HG03558 (cell line): ENCODE results near the gene RTKN2.
A peak's percentile ranks its signal among the peaks of the same experiment; 100 is the strongest.

Experiments used
- ATAC-seq: cut with Tn5 transposase; IDR thresholded peaks from one replicate; pipeline ENCODE4 v1.9.1; 2021; ENCODE audit warnings: moderate number of reproducible peaks; ENCODE audit not compliant: unreplicated experiment; ENCODE audit errors: extremely low read depth

RTKN2 gene

DNA sequence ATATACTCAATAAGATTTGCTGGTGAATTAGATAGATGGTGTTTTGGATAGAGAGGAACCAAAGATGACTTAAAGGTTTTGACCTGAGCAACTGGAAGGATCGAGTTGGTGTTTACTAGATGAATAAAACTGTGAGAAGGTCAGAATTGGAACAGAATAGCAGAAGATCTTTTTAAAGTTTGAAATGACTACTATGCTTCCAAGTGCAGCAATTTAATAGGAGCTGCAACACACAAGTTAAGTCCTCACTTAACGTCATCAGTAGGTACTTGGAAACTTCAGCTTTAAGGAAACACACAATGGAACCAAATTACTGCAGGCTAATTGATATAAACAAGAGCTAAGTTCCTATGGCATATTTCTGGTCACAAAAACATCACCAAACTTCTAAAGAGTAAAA, 86.5 kb downstream of the RTKN2 start:
- no peak for ATAC-seq

DNA sequence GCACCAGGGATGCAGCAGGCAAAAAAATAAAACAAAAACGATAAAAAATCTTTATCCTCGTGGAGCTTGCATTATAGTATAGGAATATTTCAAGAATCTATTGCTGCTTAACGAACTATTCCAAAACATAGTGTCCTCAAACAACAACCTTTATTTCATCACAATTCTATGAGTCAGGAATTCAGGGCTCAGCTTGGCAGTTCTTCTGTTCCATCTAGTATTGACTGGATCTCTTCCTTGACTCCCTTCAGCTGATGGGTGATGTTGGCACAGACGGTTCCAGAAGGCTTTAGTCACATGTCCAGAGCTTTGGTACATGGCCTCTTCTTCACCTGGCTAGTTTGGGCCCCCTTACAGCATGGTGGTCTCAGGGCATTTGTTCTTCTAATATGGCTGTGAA, 88.0 kb downstream of the RTKN2 start:
- ATAC-seq: no peak

DNA sequence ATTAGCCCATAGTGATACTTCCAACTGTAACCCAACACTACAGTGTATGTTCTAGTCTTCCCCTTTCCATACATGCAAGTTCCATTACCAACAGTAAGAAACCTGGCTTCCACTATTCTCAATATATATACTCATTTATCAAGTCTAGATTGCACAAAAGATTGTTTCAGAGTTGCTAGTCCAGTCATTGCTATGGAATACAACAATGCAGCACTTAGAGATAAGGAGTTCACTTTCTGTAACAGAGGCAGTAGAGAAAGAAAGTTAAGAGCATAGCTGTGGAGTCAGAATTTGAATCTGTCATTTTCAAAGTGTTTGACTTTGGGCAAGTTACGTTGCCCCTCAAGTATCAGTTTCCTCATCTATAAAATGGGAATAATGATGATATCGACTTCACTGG, 90.1 kb downstream of the RTKN2 start:
- no peak for ATAC-seq

DNA sequence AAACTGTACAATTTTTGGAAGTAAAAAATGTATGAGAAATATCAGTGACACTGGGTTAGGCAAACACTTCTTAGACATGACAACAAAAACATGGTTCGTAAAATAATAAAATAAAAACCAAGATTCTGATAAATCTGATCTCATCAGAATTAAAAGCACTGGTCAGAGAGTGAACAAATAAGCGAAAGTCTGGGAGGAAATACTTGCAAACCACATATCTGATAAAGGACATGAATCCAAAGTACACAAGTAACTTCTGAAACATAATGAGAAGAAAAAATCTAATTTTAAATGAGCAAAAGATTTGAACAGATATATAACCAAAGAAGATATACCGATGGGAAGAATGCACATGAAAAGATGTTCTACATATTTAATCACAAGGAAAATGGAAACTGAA, 91.5 kb downstream of the RTKN2 start:
- no peak for ATAC-seq

DNA sequence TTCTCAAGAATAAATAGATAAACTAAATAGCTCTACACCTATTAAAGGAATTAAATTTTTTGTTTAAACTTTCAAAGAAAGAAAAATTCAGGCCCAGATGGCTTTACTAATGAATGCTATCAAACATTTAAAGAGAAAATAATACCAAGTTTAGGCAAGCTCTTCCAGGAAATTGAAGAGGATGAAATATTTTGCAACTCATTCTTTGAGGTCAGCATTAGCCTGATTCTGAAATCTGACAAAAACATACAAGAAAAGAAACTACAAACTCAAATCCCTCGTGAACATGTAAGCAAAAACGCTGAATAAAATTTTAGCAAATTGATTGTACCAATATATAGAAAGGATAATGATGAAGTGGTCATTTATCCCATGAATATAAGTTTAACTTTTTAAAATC, 93.4 kb downstream of the RTKN2 start:
- ATAC-seq: no peak

DNA sequence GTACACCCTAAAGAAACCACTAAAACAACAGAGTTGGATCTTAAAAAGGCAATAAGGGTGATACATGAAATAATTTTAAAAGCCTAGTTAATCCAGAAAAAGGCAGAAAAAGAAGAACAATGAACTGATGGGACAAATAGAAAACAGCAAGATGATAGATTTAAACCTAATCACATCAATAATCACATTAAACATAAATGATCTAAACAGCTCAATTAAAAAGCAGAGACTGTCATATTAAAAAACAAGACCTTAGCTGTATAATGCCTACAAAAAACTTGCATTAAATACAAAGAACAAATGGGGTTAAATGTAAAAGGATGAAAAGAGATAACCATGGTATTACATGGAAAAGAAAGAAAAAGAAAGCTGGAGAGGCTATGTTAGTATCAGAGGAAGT, 96.2 kb downstream of the RTKN2 start:
- ATAC-seq: no peak

DNA sequence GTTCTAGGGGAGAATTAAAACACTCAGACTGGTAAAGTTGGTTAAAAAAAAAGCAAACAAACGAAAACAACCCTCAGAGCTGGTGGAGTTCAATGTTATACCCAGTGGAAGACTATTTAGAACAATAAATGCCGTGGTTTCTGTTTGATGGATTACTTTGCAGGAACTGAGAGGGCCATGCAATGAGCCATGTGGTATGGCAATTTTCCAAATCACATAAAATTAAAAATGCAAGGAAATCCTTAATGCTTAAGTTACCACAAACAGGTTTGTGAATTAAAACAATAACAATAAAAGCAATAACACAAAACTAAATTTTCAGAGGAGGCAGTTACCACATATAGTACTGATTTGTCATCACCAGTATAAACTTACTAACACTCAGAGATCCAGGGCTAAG, 96.9 kb downstream of the RTKN2 start:
- no peak for ATAC-seq

DNA sequence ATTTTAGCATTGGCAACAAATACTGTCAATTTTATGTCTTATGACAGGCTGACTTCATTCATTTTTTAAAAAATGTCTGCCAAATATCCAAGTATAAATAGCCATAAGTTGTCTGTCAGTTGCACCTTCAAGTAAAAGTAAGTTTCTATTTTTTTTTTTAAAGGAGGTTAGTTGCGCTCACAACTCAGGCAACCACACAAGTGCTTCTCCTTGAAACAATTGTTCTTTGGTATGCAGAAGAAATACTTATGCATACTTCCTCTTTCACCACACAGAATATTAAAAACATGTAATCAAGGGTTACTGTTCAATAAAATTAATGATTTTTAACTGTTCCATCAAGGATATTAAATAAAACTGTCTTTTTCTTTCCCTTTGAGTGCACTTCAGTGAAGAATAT, 97.9 kb downstream of the RTKN2 start:
- ATAC-seq: no peak

DNA sequence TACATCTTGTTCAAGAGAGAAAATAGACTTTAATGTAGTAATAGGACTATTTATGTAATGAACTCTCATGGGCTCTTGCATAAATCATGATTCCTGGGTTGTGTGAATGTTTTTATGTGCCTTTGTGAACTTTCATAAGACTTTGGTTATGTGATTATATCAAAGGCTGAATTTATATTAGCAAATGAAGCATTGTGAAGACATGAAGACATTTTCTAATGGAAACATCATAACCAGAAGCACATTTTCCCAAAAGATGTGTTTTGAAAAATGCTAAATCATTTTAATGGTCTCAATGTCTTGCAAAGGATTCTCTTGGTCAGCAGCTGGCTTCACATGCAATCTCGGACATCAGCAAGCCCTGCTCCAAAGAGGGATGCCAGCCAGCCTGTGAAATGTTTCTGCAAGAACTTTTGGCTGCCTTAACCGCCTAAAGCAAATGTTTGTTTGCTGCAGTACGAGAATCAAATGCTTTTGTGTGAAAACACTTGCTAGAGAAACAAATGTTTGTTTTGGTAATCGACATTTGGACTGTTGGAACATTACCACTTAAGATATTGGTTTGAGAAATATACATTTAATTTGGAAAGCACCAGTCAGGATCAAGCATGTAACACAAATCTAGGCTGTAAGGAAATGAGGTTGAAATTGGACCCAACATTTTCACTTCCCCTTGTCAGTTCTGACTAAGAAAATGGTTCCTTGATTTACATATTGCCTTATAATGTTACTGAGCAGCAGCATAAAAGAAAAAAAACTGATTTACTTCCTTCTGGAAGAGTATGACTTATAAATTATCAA, 102.1 kb downstream of the RTKN2 start:
- ATAC-seq: peak; percentile 91

DNA sequence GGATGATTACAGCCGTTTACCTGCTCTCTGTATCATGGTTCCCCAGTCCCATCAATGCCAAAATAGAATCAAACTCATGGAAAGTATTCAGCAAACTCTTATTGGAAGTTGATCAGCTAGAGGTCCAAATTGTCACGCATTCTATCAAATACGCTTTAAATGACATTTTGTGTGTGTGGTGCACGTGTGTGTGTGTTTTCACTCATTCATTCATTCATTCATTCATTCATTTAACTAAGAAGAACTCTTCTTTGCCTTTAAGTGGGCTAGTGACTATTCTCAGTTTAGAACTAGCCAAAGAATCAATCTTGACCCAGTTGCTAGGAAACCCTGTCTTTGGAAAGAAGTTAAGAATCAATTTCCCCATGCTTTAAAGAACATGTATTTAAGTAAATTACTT, 102.8 kb downstream of the RTKN2 start:
- no peak for ATAC-seq

DNA sequence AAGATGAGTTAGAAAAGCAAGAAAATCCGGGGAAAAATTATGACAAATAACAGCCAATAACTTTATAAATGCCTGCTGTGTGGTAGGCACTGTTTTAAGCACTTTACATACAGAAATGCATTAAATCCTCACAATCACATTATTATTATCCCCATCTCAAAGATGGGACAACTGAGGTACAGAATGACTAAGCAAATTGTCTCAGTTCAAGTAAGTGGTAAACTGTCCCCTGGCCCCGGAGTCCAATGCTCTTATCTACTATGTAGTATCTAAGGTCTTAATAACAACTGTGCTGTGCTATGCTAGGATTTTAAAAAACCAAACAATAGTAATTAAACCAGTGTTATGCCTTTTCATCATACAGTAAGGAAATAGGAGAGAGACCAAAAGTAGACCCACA, 105.6 kb downstream of the RTKN2 start:
- ATAC-seq: no peak

DNA sequence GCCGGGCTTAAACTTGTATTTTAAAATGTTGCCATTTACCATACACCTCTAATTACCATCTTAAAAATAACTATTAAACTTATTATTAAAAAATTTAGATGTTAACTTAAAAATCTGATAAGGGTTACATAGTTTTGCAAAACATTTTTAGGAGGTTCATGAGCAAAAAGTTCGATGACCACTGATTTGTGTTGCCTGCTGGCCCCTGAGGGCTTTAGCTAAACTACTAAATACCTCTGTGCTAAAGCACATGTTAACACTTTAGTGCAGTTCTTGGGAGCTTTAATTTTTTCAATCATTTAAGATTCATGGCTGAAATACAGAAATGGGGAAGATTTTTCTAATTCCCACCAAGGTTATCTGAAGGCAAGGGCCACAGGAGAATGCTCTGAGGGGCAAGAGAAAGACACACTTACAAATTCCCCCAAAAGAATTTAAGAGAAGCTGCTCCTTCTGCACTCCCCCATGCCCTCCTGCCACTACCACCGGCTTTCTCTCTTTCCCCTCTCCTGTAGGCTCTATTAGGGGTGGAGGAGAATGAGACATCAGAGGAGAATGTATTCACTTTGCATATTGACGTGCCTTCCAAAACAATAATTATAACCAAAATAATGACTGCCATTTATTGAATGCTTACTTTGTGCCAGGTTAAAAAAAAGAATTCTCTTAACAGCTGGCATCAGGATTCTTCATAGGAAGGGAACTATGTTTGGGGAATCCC, 106.2 kb downstream of the RTKN2 start:
- no peak for ATAC-seq

DNA sequence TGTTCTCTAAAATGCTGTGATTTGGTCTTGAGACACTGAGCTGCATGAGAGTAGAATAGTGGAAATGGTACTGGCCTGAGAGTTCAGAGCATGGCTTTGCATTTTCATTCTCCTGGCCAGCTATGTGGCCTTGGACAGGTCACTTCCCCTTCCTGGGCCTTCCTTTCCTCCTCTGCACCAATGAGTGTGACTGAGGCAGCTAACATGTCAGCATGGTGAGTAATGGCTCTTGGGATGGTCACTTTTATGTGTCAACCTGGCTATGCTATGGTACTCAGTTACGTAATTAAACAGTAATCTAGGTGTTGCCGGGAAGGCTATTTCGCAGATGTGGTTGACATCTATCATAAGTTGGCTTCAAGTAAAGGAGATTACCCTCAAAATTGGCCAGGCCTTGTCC, 109.3 kb downstream of the RTKN2 start:
- ATAC-seq: no peak

DNA sequence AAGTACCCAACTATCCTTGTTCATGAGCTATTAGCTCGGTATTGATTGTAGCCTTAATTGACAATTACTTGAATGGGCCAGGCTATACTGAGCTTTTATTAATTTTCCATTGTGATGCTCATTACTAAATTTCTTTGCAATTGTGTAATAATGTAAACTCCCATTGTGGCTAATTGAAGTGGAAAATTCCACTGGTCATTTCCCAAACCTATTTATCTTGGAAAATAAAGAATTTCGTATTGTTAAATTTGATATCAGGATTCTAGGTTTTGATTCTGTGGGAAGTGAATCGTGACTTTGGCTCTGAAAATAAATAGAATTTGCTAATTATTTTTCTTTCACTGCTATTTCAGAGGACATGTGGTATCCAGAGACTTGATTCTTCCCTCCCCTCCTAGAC, 111.0 kb downstream of the RTKN2 start:
- ATAC-seq: no peak

DNA sequence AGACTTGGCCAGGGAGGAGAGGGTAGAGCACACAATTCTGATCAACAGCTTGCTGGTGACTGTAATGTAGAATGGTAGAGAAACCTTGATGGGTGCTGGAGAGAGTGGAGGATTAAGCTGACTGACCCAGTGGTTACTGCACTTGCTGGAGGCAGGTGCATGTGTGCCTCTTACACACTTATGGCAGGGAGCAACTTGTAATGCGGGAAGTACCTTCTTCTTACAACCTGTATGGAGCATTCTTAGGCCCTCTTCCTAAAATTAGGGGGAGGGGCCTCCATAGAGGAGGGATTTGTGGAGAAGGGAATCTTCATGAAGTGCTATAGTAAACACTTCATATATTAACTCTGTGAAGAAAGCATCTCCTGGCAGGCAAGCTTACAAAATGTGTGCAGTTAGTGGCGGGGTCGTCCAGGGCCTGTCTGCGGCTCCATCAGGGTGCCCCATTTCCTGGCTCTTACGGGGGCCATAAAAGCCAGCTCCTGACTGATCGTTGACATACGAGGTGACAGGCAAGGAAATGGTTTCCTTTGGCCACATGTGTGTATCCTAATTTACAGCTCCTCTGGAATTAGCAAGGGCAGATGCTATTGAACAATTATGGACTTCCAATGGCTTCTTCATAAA, 113.5 kb downstream of the RTKN2 start:
- no peak for ATAC-seq

DNA sequence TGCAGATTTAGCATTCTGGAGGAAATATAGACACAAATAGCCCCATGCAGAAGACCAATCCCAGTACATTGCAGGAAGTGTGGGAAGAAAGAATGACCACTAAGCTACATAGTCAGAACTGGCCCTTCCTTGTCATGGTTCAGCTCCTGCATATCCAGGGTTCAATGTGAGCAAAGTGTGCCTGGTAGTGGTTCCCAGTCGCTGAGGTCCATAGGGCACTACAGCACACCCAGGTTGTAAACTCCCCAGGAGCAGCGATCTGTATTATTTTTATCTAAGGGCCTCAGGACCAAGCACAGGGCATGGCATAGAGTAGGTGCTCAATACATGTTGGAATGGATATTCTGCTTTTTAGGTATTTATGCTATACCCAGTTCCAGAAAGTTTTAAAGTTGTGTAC, 114.4 kb downstream of the RTKN2 start:
- no peak for ATAC-seq

DNA sequence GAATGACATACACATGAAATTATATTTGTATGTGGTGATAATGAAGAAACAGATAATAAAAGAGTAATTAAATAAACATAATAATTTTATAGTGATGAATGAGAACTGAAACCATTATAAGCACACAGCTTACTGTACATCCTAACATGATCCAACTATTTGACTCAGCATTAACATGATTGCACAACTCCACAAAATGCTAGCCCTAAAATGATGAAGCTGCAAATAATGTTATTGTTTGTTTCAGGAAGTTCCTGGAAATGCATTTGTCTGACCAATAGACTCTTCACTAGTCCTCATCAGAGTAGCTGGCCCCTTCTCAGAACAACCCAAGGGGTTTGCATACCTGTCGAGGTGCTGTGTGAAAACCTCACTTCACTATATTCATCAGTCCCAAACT, 115.5 kb downstream of the RTKN2 start:
- no peak for ATAC-seq

DNA sequence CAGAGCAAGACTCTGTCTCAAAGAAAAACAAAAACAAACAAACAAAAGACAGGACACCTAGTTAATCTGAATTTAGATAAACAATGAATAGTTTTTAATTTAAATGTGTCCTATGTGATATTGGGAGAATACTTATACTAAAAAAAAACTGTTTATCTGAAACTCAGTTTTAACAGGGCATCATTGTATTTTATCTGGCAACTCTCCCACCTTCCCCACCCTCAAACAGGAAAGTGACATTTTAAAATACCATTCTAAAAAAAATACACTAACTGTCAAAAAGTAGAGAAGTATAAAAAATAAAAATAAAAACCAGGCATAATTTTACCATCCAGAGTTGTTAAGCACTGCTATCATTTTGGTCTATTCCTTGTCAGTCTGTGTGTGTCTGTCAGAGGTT, 119.0 kb downstream of the RTKN2 start:
- ATAC-seq: no peak

DNA sequence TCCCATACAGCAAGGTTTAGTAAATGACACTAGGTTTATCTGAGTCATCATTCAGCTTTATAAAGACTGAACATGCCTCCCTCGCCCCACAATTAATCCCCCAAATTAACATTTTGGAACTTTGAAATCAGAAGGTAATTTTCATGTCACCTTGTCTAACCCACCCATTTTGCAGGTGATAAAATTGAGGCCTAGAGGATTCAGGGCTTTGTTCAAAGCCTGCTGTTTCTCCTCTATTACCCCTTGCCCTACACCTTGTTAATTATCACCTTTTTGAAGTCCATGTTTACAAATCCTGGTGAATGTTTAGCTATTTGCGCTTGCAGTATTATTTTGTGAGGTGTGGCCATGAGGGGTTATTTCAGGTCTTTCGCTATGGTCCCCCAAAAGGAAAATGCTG, 120.5 kb downstream of the RTKN2 start:
- no peak for ATAC-seq

DNA sequence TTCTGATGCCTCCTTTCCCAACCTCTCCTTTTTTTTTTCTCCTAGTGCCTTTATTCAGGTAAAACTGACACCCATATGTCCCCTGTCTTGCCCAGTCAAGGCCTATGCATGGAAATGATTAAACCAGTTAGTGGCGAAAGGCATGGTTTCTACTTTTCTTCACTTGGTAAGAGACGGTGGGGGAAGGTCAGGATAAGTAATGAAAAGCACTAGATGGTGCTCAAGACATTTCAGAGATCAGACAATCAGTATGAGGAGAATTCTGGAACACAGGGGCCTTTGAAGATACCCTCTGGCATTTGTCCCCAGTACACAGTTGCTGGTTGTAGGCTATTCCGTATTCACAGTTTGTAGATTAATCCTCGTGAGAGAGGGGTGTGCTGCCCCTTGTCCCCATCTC, 121.2 kb downstream of the RTKN2 start:
- no peak for ATAC-seq

DNA sequence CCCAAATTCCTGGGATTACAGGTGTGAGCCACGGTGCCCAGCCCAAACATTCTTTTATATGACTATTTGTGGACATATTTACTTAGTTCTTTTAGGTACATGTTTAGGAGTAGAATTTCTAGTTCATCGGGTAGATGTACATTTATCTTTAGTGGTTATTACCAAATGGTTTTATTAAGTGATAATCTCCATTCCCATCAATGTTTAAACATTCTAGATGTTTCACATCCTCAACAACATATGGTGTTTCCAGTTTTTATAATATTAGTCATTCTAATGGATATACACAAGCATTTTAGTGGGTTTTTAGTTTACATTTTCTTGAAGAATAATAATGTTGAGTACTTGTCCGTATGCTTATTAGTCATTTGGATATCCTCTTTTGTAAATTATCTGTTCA, 131.7 kb downstream of the RTKN2 start:
- ATAC-seq: no peak

DNA sequence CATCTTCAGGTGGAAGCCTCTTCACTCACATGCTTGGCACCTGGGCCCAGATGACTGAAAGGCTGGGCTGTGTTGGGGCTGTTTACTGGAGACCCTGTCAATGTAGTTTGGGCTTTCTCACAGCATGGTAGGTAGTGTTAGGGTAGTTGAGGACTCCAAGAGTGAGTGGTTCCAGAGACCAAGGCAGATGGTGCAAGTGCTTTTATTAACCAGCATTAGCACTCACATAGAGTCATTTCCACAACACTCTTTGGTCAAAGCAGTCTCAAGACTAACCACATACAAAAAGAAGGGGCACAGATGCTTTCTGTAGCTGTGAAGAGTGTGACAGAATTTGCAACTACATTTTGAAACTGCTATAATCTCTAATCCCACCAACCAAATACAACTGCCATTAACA, 135.0 kb downstream of the RTKN2 start:
- ATAC-seq: peak; percentile 95
